SK-N-SH (cell line): ENCODE results near the gene TLX2. TPM values are rescaled to one million over a fixed set of nuclear protein-coding genes. Genes with fewer than 3 reads are reported as not detected.
A peak's percentile ranks its signal among the peaks of the same experiment; 100 is the strongest.

ENCODE experiments used
- CTCF ChIA-PET: fragments of 300-600, 350-600 bp; formaldehyde crosslinking; extraction: SDS; loops from one replicate; lab custom pipeline; 2021; lab: Yijun Ruan, JAX
- POLR2A ChIA-PET: fragments of 350-600 bp; sonication (Branson Sonifier 250); formaldehyde crosslinking; extraction: SDS; loops from one replicate; lab custom pipeline; 2020; ENCODE audit warnings: antibody characterized with exemption, inconsistent platforms; lab: Yijun Ruan, JAX
- DNase-seq: peaks from one replicate; pipeline ENCODE4 v3.0.0; 2012
- H2AFZ ChIP-seq: fragments of 200-600 bp; sonication (generic); 2 replicates; pipeline ENCODE4 v1.8.1; 2016; ENCODE audit warnings: antibody characterized with exemption, mild to moderate bottlenecking, low read depth
- H3F3A ChIP-seq: fragments of 200-600 bp; sonication (generic); replicated peaks from 2 replicates; pipeline ENCODE3; 2016; ENCODE audit warnings: antibody characterized with exemption, mild to moderate bottlenecking; ENCODE audit not compliant: insufficient read depth
- H3K27ac ChIP-seq, 2 experiments: fragments of 200-500 bp in 1 of 2; fragments of 200-600 bp in 1 of 2; sonication (Bioruptor generic) in 1 of 2; sonication (generic), shearing (Covaris generic) in 1 of 2; 2 replicates each; pipeline versions ENCODE4 v1.5.1 to v1.6.1; 2014 to 2016; ENCODE audit warnings: low read depth in 2 of 2, inconsistent platforms in 1 of 2, low read length in 1 of 2, mild to moderate bottlenecking in 1 of 2, mixed read lengths in 1 of 2
- H3K27me3 ChIP-seq: fragments of 200-600 bp; sonication (generic), shearing (Covaris generic); 2 replicates; pipeline ENCODE4 v1.6.1; 2016; ENCODE audit warnings: mixed run types; ENCODE audit not compliant: insufficient read depth
- H3K36me3 ChIP-seq, 2 experiments: fragments of 200-500 bp in 1 of 2; fragments of 200-600 bp in 1 of 2; sonication (Bioruptor generic) in 1 of 2; sonication (generic) in 1 of 2; replicated peaks in 1 of 2; 2 replicates each; pipeline versions ENCODE3 to v1.5.1; 2014 to 2016; ENCODE audit warnings: low read length in 1 of 2, mild to moderate bottlenecking in 1 of 2; ENCODE audit not compliant: insufficient read depth in 2 of 2, control insufficient read depth in 1 of 2
- H3K4me1 ChIP-seq, 2 experiments: fragments of 200-500 bp in 1 of 2; fragments of 200-600 bp in 1 of 2; sonication (Bioruptor generic) in 1 of 2; sonication (generic), shearing (Covaris generic) in 1 of 2; 2 replicates each; pipeline versions ENCODE4 v1.5.1 to v1.6.1; 2014 to 2016; ENCODE audit warnings: low read depth in 1 of 2, low read length in 1 of 2, mixed run types in 1 of 2; ENCODE audit not compliant: insufficient read depth in 2 of 2, control insufficient read depth in 1 of 2
- H3K4me2 ChIP-seq: fragments of 200-600 bp; sonication (generic), shearing (Covaris generic); 2 replicates; pipeline ENCODE4 v1.6.1; 2017; ENCODE audit warnings: mixed run types
- H3K4me3 ChIP-seq, 2 experiments: fragments of 200-500 bp in 1 of 2; fragments of 200-600 bp in 1 of 2; sonication (Bioruptor generic) in 1 of 2; sonication (generic), shearing (Covaris generic) in 1 of 2; 2 replicates each; pipeline versions ENCODE4 v1.5.1 to v1.8.1; 2014 to 2016; ENCODE audit warnings: low read depth in 2 of 2, inconsistent platforms in 1 of 2, low read length in 1 of 2, mild to moderate bottlenecking in 1 of 2, mixed read lengths in 1 of 2, moderate library complexity in 1 of 2
- H3K79me2 ChIP-seq: fragments of 200-600 bp; sonication (generic); 2 replicates; pipeline ENCODE4 v1.8.1; 2017; ENCODE audit warnings: mild to moderate bottlenecking; ENCODE audit not compliant: insufficient read depth
- H3K9ac ChIP-seq: fragments of 200-600 bp; sonication (generic); 2 replicates; pipeline ENCODE4 v1.6.1; 2017; ENCODE audit warnings: mixed run types
- H3K9me2 ChIP-seq: fragments of 200-600 bp; sonication (generic); 2 replicates; pipeline ENCODE4 v1.6.1; 2017; ENCODE audit warnings: mixed run types
- H3K9me3 ChIP-seq: fragments of 200-600 bp; sonication (generic); 2 replicates; pipeline ENCODE4 v1.6.1; 2017; ENCODE audit warnings: mixed run types, mild to moderate bottlenecking, moderate library complexity
- H4K20me1 ChIP-seq: fragments of 200-600 bp; sonication (generic); 2 replicates; pipeline ENCODE4 v1.6.1; 2017; ENCODE audit warnings: mild to moderate bottlenecking, mixed run types; ENCODE audit not compliant: insufficient read depth
- CHD2 ChIP-seq: fragments of 150-350 bp; IDR thresholded peaks from 2 replicates; pipeline ENCODE4 v1.6.1; 2018; ENCODE audit warnings: low read length; ENCODE audit not compliant: partially characterized antibody
- ELF1 ChIP-seq: IDR thresholded peaks from 2 replicates; pipeline ENCODE4 v1.4.0; 2012
- FOSL2 ChIP-seq: IDR thresholded peaks from 2 replicates; pipeline ENCODE4 v1.4.0; 2012; ENCODE audit warnings: low read depth, mild to moderate bottlenecking, moderate library complexity, borderline replicate concordance
- MXI1 ChIP-seq: IDR thresholded peaks from 2 replicates; pipeline ENCODE4 v1.6.1; 2012; ENCODE audit warnings: mild to moderate bottlenecking, low read depth, low read length, improper control_type of control experiment
- NRF1 ChIP-seq: IDR thresholded peaks from 2 replicates; pipeline ENCODE4 v1.6.1; 2012; ENCODE audit warnings: low read depth, mild to moderate bottlenecking, low read length
- POLR2AphosphoS5 ChIP-seq: IDR thresholded peaks from 2 replicates; pipeline ENCODE4 v1.6.1; 2012; ENCODE audit warnings: low read depth, low read length
- RAD21 ChIP-seq: IDR thresholded peaks from 2 replicates; pipeline ENCODE4 v1.6.1; 2012; ENCODE audit warnings: mild to moderate bottlenecking, low read length
- RFX5 ChIP-seq: IDR thresholded peaks from 2 replicates; pipeline ENCODE4 v1.6.1; 2012; ENCODE audit warnings: mild to moderate bottlenecking, improper control_type of control experiment, low read length
- SIN3A ChIP-seq: IDR thresholded peaks from 2 replicates; pipeline ENCODE4 v1.6.1; 2012; ENCODE audit warnings: low read depth, mild to moderate bottlenecking, low read length, moderate library complexity, borderline replicate concordance
- TAF1 ChIP-seq: IDR thresholded peaks from 2 replicates; pipeline ENCODE4 v1.6.1; 2012; ENCODE audit warnings: low read depth, mild to moderate bottlenecking, low read length, moderate library complexity, borderline replicate concordance
- YY1 ChIP-seq: IDR thresholded peaks from 2 replicates; pipeline ENCODE4 v1.4.0; 2012; ENCODE audit warnings: low read depth, mild to moderate bottlenecking
- WGBS: methylation state at CpG from one replicate; pipeline ENCODE4 v1.1.6; 2017; ENCODE audit warnings: low lambda C conversion rate; 5-methylcytosine and 5-hydroxymethylcytosine counted together
- polyA plus RNA-seq, 3 experiments: library from polyadenylated mRNA; depleted of rRNA; stranded (reverse); fragments of >200 nt; gene quantifications; 2 replicates each; pipeline ENCODE4 v1.2.3, GENCODE V29; 2012
- TF ChIP-seq, protein P1 (sequence below): IDR thresholded peaks from 2 replicates; pipeline ENCODE4 v1.6.1; 2012; ENCODE audit warnings: mild to moderate bottlenecking, low read depth, low read length, moderate library complexity
- TF ChIP-seq, protein P2 (sequence below): fragments of 200-600 bp; sonication (generic); IDR thresholded peaks from 2 replicates; pipeline ENCODE4 v1.6.1; 2017; ENCODE audit warnings: antibody characterized with exemption, mild to moderate bottlenecking, moderate library complexity
- TF ChIP-seq, protein P3 (sequence below): IDR thresholded peaks from 2 replicates; pipeline ENCODE4 v1.4.0; 2012; ENCODE audit warnings: low read depth, borderline replicate concordance
- TF ChIP-seq, protein P4 (sequence below): IDR thresholded peaks from 2 replicates; pipeline ENCODE4 v1.4.0; 2012; ENCODE audit warnings: low read depth

The TLX2 gene
- polyA plus RNA-seq, 1 of the 3 experiments (the other 2 are of a cell fraction): 24.5 TPM

DNA sequence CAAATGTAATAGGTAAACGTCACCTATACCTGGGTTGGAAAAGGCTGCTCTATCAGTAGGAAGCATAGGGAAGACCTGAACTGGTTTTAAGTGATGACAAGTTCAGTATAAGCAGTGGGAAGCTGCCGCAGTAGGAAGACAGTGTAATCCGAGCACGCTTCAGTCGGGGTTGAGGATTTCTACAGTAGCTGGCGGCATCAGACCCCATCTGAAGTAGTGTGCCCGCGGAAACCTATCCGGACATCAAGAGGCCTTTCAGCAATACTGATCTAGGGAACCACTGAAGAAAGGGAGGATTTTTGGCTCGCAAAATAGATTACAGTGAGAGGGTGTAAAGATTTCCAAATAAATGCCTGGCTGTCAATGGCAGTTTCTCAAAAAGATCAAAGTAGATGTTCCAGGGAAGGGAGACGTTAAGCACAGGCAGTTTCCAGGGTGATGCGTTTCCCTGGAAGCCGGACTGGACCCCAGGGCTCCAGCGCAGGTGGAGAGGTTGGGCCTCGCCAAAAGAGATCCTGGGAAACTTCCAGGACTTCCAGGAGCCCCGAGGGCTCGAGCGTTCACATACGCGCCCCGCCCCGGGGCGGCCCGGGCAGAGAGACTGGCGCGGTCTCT, 34.1 kb downstream of the TLX2 start:
- H3K9me3 ChIP-seq: no peaks in the 10 kb centered on the region
- peaks cover 9 to 37% of the 10 kb centered on the region in 2 experiments; a peak in 3 of 4 replicates for H3K4me1 ChIP-seq
- peaks cover 42% of the 10 kb centered on the region for H3K79me2 ChIP-seq
- H3K4me2 ChIP-seq: peak overlapping the region; percentile 91
- peaks cover 19% of the 10 kb centered on the region for H3F3A ChIP-seq
- POLR2A ChIA-PET: no interaction called here
- H4K20me1 ChIP-seq: no peaks in the 10 kb centered on the region
- peak overlapping the region; percentile 52; the same call in 1 of the 2 replicates for H3K9ac ChIP-seq
- CTCF ChIA-PET: interaction anchor here (1.0 to 3.2 kb wide), 2 partner anchors 27 to 38 kb away, joined by 3 to 19 read pairs; no protein-coding TSS in a partner anchor
- H3K27ac ChIP-seq: peak overlapping the region in 1 of 2 experiments; percentile 18; a peak in 1 of 4 replicates
- peaks cover 7 to 15% of the 10 kb centered on the region in 2 experiments for H3K36me3 ChIP-seq
- peak; percentile 40 for DNase-seq
- H2AFZ ChIP-seq: peak overlapping the region; percentile 52; the same call in 1 of the 2 replicates
- no peaks in the 10 kb centered on the region for H3K27me3 ChIP-seq
- 73% methylated on average over 11 of the region's 26 CpGs for WGBS
- H3K4me3 ChIP-seq: peak overlapping the region; percentile 52 to 60
- H3K9me2 ChIP-seq: no peaks in the 10 kb centered on the region
- TF ChIP-seq, protein P1, sequence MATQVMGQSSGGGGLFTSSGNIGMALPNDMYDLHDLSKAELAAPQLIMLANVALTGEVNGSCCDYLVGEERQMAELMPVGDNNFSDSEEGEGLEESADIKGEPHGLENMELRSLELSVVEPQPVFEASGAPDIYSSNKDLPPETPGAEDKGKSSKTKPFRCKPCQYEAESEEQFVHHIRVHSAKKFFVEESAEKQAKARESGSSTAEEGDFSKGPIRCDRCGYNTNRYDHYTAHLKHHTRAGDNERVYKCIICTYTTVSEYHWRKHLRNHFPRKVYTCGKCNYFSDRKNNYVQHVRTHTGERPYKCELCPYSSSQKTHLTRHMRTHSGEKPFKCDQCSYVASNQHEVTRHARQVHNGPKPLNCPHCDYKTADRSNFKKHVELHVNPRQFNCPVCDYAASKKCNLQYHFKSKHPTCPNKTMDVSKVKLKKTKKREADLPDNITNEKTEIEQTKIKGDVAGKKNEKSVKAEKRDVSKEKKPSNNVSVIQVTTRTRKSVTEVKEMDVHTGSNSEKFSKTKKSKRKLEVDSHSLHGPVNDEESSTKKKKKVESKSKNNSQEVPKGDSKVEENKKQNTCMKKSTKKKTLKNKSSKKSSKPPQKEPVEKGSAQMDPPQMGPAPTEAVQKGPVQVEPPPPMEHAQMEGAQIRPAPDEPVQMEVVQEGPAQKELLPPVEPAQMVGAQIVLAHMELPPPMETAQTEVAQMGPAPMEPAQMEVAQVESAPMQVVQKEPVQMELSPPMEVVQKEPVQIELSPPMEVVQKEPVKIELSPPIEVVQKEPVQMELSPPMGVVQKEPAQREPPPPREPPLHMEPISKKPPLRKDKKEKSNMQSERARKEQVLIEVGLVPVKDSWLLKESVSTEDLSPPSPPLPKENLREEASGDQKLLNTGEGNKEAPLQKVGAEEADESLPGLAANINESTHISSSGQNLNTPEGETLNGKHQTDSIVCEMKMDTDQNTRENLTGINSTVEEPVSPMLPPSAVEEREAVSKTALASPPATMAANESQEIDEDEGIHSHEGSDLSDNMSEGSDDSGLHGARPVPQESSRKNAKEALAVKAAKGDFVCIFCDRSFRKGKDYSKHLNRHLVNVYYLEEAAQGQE: no peak
- TF ChIP-seq, protein P2, sequence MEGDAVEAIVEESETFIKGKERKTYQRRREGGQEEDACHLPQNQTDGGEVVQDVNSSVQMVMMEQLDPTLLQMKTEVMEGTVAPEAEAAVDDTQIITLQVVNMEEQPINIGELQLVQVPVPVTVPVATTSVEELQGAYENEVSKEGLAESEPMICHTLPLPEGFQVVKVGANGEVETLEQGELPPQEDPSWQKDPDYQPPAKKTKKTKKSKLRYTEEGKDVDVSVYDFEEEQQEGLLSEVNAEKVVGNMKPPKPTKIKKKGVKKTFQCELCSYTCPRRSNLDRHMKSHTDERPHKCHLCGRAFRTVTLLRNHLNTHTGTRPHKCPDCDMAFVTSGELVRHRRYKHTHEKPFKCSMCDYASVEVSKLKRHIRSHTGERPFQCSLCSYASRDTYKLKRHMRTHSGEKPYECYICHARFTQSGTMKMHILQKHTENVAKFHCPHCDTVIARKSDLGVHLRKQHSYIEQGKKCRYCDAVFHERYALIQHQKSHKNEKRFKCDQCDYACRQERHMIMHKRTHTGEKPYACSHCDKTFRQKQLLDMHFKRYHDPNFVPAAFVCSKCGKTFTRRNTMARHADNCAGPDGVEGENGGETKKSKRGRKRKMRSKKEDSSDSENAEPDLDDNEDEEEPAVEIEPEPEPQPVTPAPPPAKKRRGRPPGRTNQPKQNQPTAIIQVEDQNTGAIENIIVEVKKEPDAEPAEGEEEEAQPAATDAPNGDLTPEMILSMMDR: no peak

DNA sequence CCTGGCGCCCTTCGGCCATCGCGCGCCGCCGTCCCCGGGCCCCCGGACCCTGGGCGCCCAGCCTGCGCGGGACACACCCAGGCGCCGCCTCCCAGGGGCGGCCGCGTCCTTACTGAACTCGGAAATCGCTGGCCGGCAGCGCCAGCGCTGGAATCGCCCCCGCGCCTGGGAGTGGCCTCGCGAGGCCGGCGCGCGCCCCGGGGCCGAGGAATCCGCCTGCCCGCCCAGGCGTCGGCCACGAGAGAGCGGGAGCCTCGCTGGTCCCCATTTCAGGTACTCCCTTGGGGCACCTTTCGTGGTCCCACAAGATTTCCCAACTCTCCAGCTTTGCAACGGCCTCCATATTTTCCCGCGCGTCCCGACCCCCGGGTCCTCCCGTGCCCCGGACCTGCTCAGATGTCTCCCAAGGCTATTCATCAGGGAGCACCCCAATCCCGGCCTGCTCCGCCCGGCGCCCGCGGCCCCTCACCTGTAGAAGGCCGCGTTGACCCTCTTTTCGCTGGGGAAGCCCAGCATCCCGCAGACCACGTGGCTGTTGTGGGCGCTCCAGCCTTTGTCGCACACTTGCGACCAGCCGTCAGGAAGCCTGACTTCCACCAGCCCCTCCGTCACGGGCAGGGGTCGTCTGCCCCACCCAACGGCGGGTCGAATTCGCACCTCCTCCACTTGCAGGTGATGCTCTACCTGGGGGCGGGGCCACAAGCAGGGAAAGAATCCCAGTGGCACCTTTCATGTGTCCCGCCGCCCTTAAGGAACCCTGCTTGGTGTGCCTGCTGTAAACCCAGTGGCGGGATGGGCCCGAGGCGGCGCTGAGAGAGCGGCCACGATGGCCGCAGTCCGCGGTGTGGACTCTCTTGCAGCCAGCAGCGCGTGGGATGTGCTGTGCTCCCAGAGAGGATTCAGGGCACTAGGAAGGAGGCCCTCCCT, 34.9 kb downstream of the TLX2 start:
- DNase-seq: peak; percentile 92
- Histone ChIP-seq H3K9me2 (no peaks in the 10 kb centered on the region), H2AFZ (peak overlapping the region; percentile 57; the same call in 1 of the 2 replicates), H4K20me1 (no peaks in the 10 kb centered on the region), H3F3A (peaks cover 19% of the 10 kb centered on the region), H3K9ac (peak overlapping the region; percentile 52; the same call in 1 of the 2 replicates), H3K9me3 (no peaks in the 10 kb centered on the region), H3K79me2 (peaks cover 46% of the 10 kb centered on the region), H3K36me3 (peaks cover 6 to 15% of the 10 kb centered on the region in 2 experiments), H3K4me3 (peak overlapping the region; percentile 52 to 60), H3K27me3 (no peaks in the 10 kb centered on the region), H3K4me2 (peak overlapping the region; percentile 91), H3K4me1 (peaks cover 9 to 37% of the 10 kb centered on the region in 2 experiments; a peak in 3 of 4 replicates), H3K27ac (peak overlapping the region in 1 of 2 experiments; percentile 77; a peak in 2 of 4 replicates)
- 20% methylated on average over 32 of the region's 85 CpGs for WGBS
- CTCF ChIA-PET: interaction anchor here (1.0 to 3.2 kb wide), 4 partner anchors 17 to 37 kb away, joined by 3 to 19 read pairs (median 5); no protein-coding TSS in a partner anchor
- POLR2A ChIA-PET: interaction anchor here (0.5 to 1.0 kb wide), 2 partner anchors 30 to 1888 kb away, joined by 3 read pairs; no protein-coding TSS in a partner anchor
- TF ChIP-seq NRF1 (peak; percentile 51), CHD2 (no peak), ELF1 (no peak), MXI1 (peak; percentile 80), POLR2AphosphoS5 (peak; percentile 38; the same call in 1 of the 2 replicates), FOSL2 (no peak), RFX5 (no peak), TAF1 (0 out of 2 replicates have a peak, but pooled peaks have one; percentile 17), SIN3A (no peak), RAD21 (no peak), YY1 (no peak)
- TF ChIP-seq, protein P3, sequence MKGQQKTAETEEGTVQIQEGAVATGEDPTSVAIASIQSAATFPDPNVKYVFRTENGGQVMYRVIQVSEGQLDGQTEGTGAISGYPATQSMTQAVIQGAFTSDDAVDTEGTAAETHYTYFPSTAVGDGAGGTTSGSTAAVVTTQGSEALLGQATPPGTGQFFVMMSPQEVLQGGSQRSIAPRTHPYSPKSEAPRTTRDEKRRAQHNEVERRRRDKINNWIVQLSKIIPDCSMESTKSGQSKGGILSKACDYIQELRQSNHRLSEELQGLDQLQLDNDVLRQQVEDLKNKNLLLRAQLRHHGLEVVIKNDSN: peak; percentile 32
- TF ChIP-seq, protein P4, sequence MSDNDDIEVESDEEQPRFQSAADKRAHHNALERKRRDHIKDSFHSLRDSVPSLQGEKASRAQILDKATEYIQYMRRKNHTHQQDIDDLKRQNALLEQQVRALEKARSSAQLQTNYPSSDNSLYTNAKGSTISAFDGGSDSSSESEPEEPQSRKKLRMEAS: peak; percentile 83
